Heart left ventricle (tissue), 16 donors: Measurements from ENCODE around the gene SCFD2. TPM values are rescaled to one million over a fixed set of nuclear protein-coding genes. Genes with fewer than 3 reads are reported as not detected.

Source experiments
- ATAC-seq, 4 donors: fragments of 200-7000 bp; cut with Tn5 transposase; one replicate each; pipeline ENCODE4 v1.9.1; 2020 to 2022; ENCODE audit warnings: moderate library complexity in 4 of 4, mild to moderate bottlenecking in 3 of 4, moderate number of reproducible peaks in 1 of 4
- DNase-seq, 5 donors: peaks; one replicate each; pipeline ENCODE4 v3.0.0-alpha.2; 2020
- H3K27ac ChIP-seq, 12 donors: fragments of 200-600 bp; sonication (generic) in 4 of 12; one replicate each; pipeline versions ENCODE4 v1.5.0 to v1.8.0; 2016 to 2022; ENCODE audit warnings: mild to moderate bottlenecking in 2 of 12
- H3K27me3 ChIP-seq, 9 donors: fragments of 200-600 bp; sonication (generic) in 2 of 9; one replicate each; pipeline versions ENCODE4 v1.5.1 to v1.8.0; 2016 to 2022; ENCODE audit warnings: mild to moderate bottlenecking in 3 of 9
- H3K36me3 ChIP-seq, 9 donors: fragments of 200-600 bp; sonication (generic) in 2 of 9; one replicate each; pipeline versions ENCODE4 v1.5.0 to v1.8.0; 2018 to 2022; ENCODE audit warnings: mild to moderate bottlenecking in 2 of 9
- H3K4me1 ChIP-seq, 12 donors: fragments of 200-600 bp; sonication (generic) in 4 of 12; one replicate each; pipeline versions ENCODE4 v1.5.0 to v1.8.0; 2016 to 2022; ENCODE audit warnings: mild to moderate bottlenecking in 3 of 12
- H3K4me3 ChIP-seq, 12 donors: fragments of 200-600 bp; sonication (generic) in 4 of 12; one replicate each; pipeline versions ENCODE4 v1.5.0 to v1.8.0; 2017 to 2022; ENCODE audit warnings: mild to moderate bottlenecking in 9 of 12, moderate library complexity in 4 of 12
- H3K9me3 ChIP-seq, 12 donors: fragments of 200-600 bp; sonication (generic) in 4 of 12; one replicate each; pipeline versions ENCODE4 v1.5.0 to v1.8.0; 2016 to 2022; ENCODE audit warnings: mild to moderate bottlenecking in 1 of 12
- POLR2A ChIP-seq, 2 donors: fragments of 450-650 bp; IDR thresholded peaks; one replicate each; pipeline ENCODE4 v1.6.1; 2017; ENCODE audit warnings: antibody characterized with exemption in 2 of 2, mild to moderate bottlenecking in 2 of 2, moderate library complexity in 2 of 2
- WGBS, 4 donors: extraction: QIAGEN DNeasy Blood & Tissue Kit in 2 of 4; methylation state at CpG; one replicate each; pipeline versions ENCODE4 v1.1.5 to v1.1.7; 2013 to 2018; 5-methylcytosine and 5-hydroxymethylcytosine counted together
- intact Hi-C, 10 donors: fragments of 100-400 bp; cut with DNase I; formaldehyde crosslinking; loops; one replicate each; pipeline versions ENCODE4 v1.11.1 to v1.14.2; 2022
- polyA plus RNA-seq, 2 donors: library from polyadenylated mRNA; stranded (reverse); fragments of 200-250 nt; gene quantifications; one replicate each; pipeline ENCODE4 v1.2.3, GENCODE V29; 2013
- total RNA-seq, 9 donors: library from RNA; depleted of rRNA in 2 of 9; stranded (reverse); fragments of >200 nt in 2 of 9; fragmentation: NEBNext Ultra II Directional in 3 of 9; extraction: Animal tissue kit (Norgen Biotek cat#: 25700) in 3 of 9; gene quantifications; one replicate each; pipeline versions ENCODE4 v1.1.0 to v1.2.4, GENCODE V29; 2016 to 2023
- TF ChIP-seq, protein P1 (sequence below), 12 donors: fragments of 200-600 bp; sonication (generic) in 4 of 12; IDR thresholded peaks; one replicate each; pipeline versions ENCODE4 v1.5.0 to v1.8.0; 2018 to 2022; ENCODE audit warnings: antibody characterized with exemption in 12 of 12, mild to moderate bottlenecking in 5 of 12
- donor health status: ischemic (EF 13 %, LVEDD 7.1; RV severe dilation, severe dysfunction).
- donor health status: healthy with polysubstance abuse.
- donor health status: DM: no; HTN: yes; CAD: no.
- donor health status: DM: no; HTN: no; CAD: no.
- donor health status: ischemic (EF 25% LVEDD 6.9; RV normal size, moderate dysfunction).
- donor health status: ischemic (EF 25% LVEDD 5.7; RV mildly dilated, moderate dysfunction).
- donor health status: healthy.
- donor health status: DM: yes; HTN: yes; CAD: no.
- donor health status: ischemic (EF 35%, LVEDD 5.7; RV mildly dilated, moderate dysfunction).
- donor health status: nonischemic (EF 11% LVEDD 7.7; RV severe dilation, severe dysfunction).
- donor health status: DM: yes; HTN: yes; CAD: no.
- donor health status: PGD.
- donor health status: ischemic (EF 29% LVEDD 5.4; RV normal size, mild dysfunction).
- donor health status: nonischemic (EF 23%, LVEDD 6.1; RV moderate dilation, normal function).

Gene SCFD2
- total and polyA plus RNA-seq, 11 donors: 3.7 to 14.0 (median 9.8) TPM

GRCh38 chr4:53010318-53010717 lies 355.5 kb downstream of the SCFD2 start:
- Histone ChIP-seq H3K27me3 (no peaks in the 10 kb centered on the region), H3K27ac (peak overlapping the region in 7 of 12 donors; percentile 10 to 77 (median 35)), H3K9me3 (no peaks in the 10 kb centered on the region), H3K4me3 (no peak overlapping the region), H3K4me1 (peaks cover 3 to 58% (median 38%) of the 10 kb centered on the region in 12 donors), H3K36me3 (no peaks in the 10 kb centered on the region)
- ATAC-seq (peak; percentile 47 to 74 (median 60)), DNase-seq (peak in 3 of 5 donors; percentile 15 to 54 (median 31))
- TF ChIP-seq, protein P1, sequence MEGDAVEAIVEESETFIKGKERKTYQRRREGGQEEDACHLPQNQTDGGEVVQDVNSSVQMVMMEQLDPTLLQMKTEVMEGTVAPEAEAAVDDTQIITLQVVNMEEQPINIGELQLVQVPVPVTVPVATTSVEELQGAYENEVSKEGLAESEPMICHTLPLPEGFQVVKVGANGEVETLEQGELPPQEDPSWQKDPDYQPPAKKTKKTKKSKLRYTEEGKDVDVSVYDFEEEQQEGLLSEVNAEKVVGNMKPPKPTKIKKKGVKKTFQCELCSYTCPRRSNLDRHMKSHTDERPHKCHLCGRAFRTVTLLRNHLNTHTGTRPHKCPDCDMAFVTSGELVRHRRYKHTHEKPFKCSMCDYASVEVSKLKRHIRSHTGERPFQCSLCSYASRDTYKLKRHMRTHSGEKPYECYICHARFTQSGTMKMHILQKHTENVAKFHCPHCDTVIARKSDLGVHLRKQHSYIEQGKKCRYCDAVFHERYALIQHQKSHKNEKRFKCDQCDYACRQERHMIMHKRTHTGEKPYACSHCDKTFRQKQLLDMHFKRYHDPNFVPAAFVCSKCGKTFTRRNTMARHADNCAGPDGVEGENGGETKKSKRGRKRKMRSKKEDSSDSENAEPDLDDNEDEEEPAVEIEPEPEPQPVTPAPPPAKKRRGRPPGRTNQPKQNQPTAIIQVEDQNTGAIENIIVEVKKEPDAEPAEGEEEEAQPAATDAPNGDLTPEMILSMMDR (IDR thresholded peaks at IDR 0.05): no peak
- no peak for TF ChIP-seq POLR2A (IDR thresholded peaks at IDR 0.05)
- intact Hi-C loops: loop anchor here in 8 of 10 donors (5.0 to 10.0 kb wide), 8 partner anchors 184 to 1224 kb away; partner anchors contain the start of genes FIP1L1 (in 6 of the 8) and SCFD2 (in 1 of the 8)
- WGBS, 4 donors: 75 to 79% (median 79%) methylated on average over 5 of the region's 5 CpGs

GRCh38 chr4:53009824-53010223 lies 356.0 kb downstream of the SCFD2 start:
- no peaks in the 10 kb centered on the region for H3K27me3 ChIP-seq
- peaks cover 3 to 57% (median 38%) of the 10 kb centered on the region in 12 donors for H3K4me1 ChIP-seq
- TF ChIP-seq, protein P1 (IDR thresholded peaks at IDR 0.05): no peak
- no peak for TF ChIP-seq POLR2A (IDR thresholded peaks at IDR 0.05)
- H3K36me3 ChIP-seq: no peaks in the 10 kb centered on the region
- no peaks in the 10 kb centered on the region for H3K9me3 ChIP-seq
- DNase-seq: no peak
- H3K27ac ChIP-seq: peak overlapping the region in 4 of 12 donors; percentile 35 to 73 (median 44)
- 67 to 79% (median 78%) methylated on average over 3 of the region's 3 CpGs for WGBS, 4 donors
- intact Hi-C loops: loop anchor here in 8 of 10 donors (5.0 to 10.0 kb wide), 8 partner anchors 185 to 1225 kb away; partner anchors contain the start of genes FIP1L1 (in 6 of the 8) and SCFD2 (in 1 of the 8)
- ATAC-seq: no peak
- H3K4me3 ChIP-seq: no peak overlapping the region

- TF ChIP-seq POLR2A (IDR thresholded peaks at IDR 0.05): no peak
- TF ChIP-seq, protein P1 (IDR thresholded peaks at IDR 0.05): no peak
- ATAC-seq: no peak
- no peaks in the 10 kb centered on the region for H3K36me3 ChIP-seq
- peaks cover 3 to 54% (median 27%) of the 10 kb centered on the region in 12 donors for H3K4me1 ChIP-seq
- intact Hi-C loops: no loop called here
- no peak for DNase-seq
- no peaks in the 10 kb centered on the region for H3K27me3 ChIP-seq
- no peak overlapping the region for H3K27ac ChIP-seq
- 91 to 99% (median 94%) methylated on average over 4 of the region's 4 CpGs for WGBS, 4 donors
- H3K4me3 ChIP-seq: no peak overlapping the region
- H3K9me3 ChIP-seq: no peaks in the 10 kb centered on the region
These were observed 358.8 kb downstream of the SCFD2 start for GRCh38 chr4:53007024-53007423.

DNA sequence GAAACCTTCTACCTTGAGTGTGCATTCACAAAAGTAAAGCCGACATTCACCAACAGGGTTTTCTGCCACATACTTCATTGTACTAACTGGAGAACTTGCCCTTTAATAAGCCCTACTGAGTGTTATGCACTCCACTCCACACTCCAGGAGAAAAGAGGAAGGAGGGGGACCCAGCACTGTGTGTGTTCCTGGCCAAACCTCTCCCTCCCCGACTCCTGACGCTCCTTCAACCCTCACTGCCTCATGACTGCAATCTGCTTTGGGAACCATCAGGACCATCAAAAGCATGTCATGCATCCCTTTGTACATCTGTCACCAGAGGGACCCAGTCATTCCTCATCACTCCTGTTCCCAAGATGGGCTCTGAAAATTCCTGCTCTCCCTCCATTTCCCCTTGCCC lies 360.1 kb downstream of the SCFD2 start:
- ATAC-seq (peak in 2 of 4 donors; percentile 45 to 63), DNase-seq (no peak)
- no peak overlapping the region for H3K4me3 ChIP-seq
- no peaks in the 10 kb centered on the region for H3K36me3 ChIP-seq
- H3K27me3 ChIP-seq: no peaks in the 10 kb centered on the region
- WGBS, 4 donors: 74 to 83% (median 80%) methylated on average over 3 of the region's 3 CpGs
- TF ChIP-seq POLR2A (IDR thresholded peaks at IDR 0.05): no peak
- TF ChIP-seq, protein P1 (IDR thresholded peaks at IDR 0.05): no peak
- intact Hi-C loops: no loop called here
- H3K9me3 ChIP-seq: no peaks in the 10 kb centered on the region
- H3K27ac ChIP-seq: peak overlapping the region in 1 of 12 donors; percentile 52
- peaks cover 0 to 42% (median 15%) of the 10 kb centered on the region in 12 donors for H3K4me1 ChIP-seq
